GM21390 (cell line): ENCODE data around the gene PROSER2.

ENCODE experiments used
- ATAC-seq: cut with Tn5 transposase; IDR thresholded peaks from one replicate; pipeline ENCODE4 v1.9.1; 2021; ENCODE audit not compliant: unreplicated experiment

PROSER2 gene

GRCh38 chr10:11823122-11823988 lies at the start of gene PROSER2:
Gene PROSER2 (plus strand): TSS chr10:11823356. CDS start chr10:11852078, 28,722 bp downstream.
- ATAC-seq, result no peak

DNA sequence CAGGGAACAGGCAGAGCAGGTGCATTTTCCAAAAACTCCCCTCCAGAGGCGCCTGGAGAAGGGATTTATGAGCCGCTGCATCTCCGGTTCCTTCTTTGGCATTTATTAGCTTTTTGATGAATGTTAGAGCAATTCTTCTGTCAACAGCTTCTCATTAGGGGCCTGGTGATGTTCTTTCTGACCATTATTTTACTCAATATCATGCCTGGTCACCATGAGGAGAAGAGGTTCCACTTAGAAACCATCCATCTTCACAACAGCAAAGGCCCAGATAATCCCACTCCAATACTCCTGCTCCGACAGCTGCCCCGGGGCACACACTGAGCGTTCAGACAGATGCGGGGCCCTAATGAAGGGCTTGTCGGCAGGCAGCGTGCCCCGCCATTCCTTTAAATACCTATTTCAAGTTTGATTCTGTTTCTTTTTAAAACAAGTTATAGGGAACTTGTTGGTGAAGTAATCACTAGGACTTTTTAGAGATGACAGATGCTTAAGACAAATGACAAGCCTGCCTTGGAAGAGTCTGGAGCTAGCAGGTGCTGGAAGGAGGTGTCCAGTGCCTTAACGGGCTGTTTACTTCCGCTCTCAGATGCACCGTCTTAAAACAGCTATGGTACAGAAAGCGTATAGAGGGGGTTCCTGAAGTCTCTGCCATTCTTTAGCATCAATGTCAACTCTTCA lies 49.3 kb upstream of the PROSER2 start:
- ATAC-seq, result no peak

GRCh38 chr10:11775412-11775811 lies 47.7 kb upstream of the PROSER2 start:
- ATAC-seq, result no peak

GRCh38 chr10:11776080-11776479 lies 47.1 kb upstream of the PROSER2 start:
- ATAC-seq, result no peak

- no peak for ATAC-seq
Observed at GRCh38 chr10:11781114-11781513, 42.0 kb upstream of the PROSER2 start.

GRCh38 chr10:11782793-11783557 lies 40.2 kb upstream of the PROSER2 start:
- ATAC-seq, result peak; percentile 67

GRCh38 chr10:11783558-11783865 lies 39.6 kb upstream of the PROSER2 start:
- no peak for ATAC-seq

DNA sequence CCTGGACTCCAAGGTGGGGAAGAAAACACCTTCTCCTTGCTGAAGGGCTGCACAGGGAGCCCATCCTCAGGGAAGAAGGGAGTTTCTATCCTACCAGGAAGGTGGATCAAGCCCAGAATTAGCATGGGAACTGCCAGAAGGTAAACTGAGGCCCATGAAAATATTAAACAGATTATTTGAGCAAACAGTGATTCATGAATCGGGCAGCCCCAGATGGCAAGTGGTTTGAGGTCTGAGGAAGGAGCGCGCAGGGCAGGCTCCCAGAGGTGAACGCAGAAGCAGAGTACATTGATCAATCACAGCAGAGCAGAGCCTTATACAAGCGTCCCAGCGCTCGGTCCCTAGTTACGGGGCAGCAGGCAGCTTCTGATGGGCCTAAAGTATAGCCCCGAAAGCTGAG lies 35.8 kb upstream of the PROSER2 start:
- ATAC-seq, result no peak

GRCh38 chr10:11787846-11788245 lies 35.3 kb upstream of the PROSER2 start:
- no peak for ATAC-seq

DNA sequence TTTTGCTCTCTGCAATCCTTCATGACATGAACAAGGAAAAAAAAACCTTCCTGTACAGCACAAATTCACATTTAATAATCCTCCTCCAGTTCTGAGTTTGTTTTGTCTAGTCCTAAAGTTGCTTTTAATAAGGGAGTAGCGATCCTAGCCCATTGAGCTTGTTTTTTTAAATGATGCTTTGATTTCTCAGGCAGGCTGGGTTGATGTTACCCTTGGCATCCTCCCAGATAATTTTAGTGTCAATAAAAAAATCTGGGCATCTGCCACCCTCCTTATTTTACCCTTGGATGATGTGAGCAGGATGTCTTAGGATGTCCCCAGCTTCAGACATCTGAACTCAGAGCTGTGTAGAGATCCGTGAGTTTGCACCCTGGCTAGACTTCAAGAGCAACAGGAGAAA lies 33.9 kb upstream of the PROSER2 start:
- ATAC-seq, result no peak

DNA sequence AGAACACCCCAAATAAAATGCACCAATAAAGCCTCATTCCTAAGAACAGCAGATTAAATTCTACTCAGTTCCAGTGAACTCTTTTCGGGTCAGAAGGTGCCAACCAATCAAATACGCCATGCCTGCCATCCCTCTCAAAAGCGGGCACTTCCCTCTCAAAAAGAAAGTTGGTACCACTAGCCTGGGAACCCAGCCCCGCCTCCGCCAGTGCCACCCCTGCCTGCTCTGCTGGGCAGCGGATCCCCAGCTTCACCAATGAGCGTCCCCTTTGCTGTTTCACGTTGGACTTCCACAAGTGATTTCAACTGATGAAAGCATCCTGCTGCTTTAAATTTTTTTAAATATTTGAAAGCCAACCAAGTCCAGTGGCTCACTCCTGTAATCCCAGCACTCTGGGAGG lies 33.2 kb upstream of the PROSER2 start:
- no peak for ATAC-seq

- no peak for ATAC-seq
Observed at GRCh38 chr10:11793762-11794479, 29.2 kb upstream of the PROSER2 start.

DNA sequence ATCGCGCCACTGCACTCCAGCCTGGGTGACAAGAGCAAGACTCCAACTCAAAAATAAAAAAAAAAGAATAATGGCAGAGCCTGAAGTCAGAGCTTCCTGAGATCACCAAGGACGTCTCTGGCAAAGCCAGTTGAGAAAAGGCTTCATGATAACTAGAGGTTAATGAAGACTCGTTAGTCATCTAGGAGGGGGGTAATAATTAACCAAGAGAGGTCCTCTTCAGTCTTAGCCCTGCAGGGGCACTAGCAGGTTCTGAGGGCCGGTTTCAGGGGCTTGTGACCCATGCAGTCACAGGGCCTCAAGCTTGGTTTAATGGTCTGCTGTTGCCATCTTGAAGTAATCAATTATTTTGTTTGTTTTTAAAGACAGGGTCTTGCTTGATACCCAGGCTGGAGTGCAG lies 28.6 kb upstream of the PROSER2 start:
- no peak for ATAC-seq

- no peak for ATAC-seq
Observed at GRCh38 chr10:11795101-11795920, 27.8 kb upstream of the PROSER2 start.

GRCh38 chr10:11796474-11796873 lies 26.7 kb upstream of the PROSER2 start:
- no peak for ATAC-seq

DNA sequence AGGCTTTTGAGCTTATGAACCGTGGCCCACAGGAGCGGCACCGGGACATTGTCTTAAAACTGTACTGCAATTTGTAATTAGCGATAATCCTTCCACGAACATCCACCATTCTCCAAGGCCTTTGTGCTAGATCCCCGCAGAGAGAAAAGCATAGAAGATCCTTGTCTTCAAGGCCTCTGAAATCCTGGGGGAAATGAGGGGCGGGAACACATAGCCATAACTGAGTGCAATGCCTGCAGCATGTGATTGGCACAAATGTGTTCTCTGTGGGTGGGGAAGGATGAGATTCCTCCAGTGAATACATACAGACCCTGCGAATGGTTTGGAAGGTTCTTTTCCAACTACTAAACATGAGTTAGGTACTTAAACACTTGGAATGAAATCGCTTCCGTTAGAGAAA lies 25.9 kb upstream of the PROSER2 start:
- no peak for ATAC-seq

- no peak for ATAC-seq
Observed at GRCh38 chr10:11797847-11798633, 25.1 kb upstream of the PROSER2 start.

GRCh38 chr10:11798845-11799735 lies 24.1 kb upstream of the PROSER2 start:
- ATAC-seq, result no peak

- no peak for ATAC-seq
Observed at GRCh38 chr10:11799736-11800080, 23.4 kb upstream of the PROSER2 start.
